OCI-LY7 (cell line): ENCODE results near the gene KCNE2.

Source experiments
- EZH2phosphoT487 ChIP-seq: fragments of 200-600 bp; sonication (generic); IDR thresholded peaks from 2 replicates; pipeline ENCODE4 v1.6.1; 2018; ENCODE audit warnings: low read depth, borderline replicate concordance, mild to moderate bottlenecking, mixed run types, antibody characterized with exemption, low read length, moderate library complexity, mixed read lengths
- TF ChIP-seq, protein P1 (sequence below): fragments of 200-600 bp; sonication (generic); conservative IDR thresholded peaks from 2 replicates; pipeline ENCODE4 v1.5.1; 2014; ENCODE audit warnings: mild to moderate bottlenecking, antibody characterized with exemption, low read length, moderate library complexity, mixed read lengths

DNA sequence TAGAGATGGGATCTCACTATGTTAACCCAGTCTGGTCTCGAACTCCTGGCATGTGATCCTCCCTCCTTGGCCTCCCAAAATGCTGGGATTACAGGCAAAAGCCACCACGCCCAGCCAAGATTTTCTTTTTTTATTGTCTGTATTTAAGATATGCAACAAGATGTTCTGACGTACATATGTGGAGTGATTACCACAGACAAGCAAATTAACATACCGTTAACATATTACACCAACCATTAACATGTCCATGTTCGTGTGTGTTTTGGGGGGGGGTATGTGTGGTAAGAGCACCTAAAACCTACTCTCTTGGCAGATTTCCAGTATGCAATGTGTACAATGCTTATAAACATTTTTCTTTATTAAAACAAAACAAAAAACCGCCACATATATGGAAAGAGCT lies 10.6 kb upstream of the KCNE2 start:
- TF ChIP-seq, protein P1, sequence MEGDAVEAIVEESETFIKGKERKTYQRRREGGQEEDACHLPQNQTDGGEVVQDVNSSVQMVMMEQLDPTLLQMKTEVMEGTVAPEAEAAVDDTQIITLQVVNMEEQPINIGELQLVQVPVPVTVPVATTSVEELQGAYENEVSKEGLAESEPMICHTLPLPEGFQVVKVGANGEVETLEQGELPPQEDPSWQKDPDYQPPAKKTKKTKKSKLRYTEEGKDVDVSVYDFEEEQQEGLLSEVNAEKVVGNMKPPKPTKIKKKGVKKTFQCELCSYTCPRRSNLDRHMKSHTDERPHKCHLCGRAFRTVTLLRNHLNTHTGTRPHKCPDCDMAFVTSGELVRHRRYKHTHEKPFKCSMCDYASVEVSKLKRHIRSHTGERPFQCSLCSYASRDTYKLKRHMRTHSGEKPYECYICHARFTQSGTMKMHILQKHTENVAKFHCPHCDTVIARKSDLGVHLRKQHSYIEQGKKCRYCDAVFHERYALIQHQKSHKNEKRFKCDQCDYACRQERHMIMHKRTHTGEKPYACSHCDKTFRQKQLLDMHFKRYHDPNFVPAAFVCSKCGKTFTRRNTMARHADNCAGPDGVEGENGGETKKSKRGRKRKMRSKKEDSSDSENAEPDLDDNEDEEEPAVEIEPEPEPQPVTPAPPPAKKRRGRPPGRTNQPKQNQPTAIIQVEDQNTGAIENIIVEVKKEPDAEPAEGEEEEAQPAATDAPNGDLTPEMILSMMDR: no peak
- no peak for TF ChIP-seq EZH2phosphoT487
